ENCODE data around the gene TEX9.

DNA sequence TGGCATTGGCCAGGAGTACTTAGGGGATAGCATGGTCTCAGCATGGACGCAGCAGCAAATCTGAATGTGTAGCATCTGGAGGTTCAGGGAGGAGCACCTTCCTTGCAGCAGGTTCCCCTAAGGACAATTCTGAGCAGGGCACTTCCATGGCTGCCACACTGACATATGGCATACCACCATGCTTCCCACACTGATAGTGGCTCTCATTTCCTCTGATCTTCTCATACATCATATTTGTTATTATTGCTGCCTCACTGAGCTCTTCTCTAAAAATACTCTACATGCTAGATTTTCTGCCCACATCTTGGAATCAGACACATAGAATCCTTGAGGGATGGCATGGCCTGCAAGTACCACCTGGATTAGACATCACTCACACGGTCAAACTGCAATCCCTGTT is 107.1 kb downstream of the TEX9 start:
- TF ChIP-seq, protein P1, sequence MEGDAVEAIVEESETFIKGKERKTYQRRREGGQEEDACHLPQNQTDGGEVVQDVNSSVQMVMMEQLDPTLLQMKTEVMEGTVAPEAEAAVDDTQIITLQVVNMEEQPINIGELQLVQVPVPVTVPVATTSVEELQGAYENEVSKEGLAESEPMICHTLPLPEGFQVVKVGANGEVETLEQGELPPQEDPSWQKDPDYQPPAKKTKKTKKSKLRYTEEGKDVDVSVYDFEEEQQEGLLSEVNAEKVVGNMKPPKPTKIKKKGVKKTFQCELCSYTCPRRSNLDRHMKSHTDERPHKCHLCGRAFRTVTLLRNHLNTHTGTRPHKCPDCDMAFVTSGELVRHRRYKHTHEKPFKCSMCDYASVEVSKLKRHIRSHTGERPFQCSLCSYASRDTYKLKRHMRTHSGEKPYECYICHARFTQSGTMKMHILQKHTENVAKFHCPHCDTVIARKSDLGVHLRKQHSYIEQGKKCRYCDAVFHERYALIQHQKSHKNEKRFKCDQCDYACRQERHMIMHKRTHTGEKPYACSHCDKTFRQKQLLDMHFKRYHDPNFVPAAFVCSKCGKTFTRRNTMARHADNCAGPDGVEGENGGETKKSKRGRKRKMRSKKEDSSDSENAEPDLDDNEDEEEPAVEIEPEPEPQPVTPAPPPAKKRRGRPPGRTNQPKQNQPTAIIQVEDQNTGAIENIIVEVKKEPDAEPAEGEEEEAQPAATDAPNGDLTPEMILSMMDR (IDR thresholded peaks at IDR 0.05) = no peak
- no peak for TF ChIP-seq TCF7L2 (IDR thresholded peaks at IDR 0.05; ENCODE audit: low read depth, low read length)

All from Panc1 (cell line).